Right kidney (tissue), 9 donors: ENCODE results near the gene DEAF1.
"Not testable (repeated sequence)": the region's sequence is repeated elsewhere in the genome, so short reads cannot be mapped to it uniquely, and the experiment has no call there.

Experiments
- DNase-seq: peaks from one replicate; pipeline ENCODE4 v3.0.0-alpha.2; 2016
- long read RNA-seq, 8 donors: transcript quantifications; one replicate each; lab custom pipeline, GENCODE V29; 2026

The DEAF1 gene, protein sequence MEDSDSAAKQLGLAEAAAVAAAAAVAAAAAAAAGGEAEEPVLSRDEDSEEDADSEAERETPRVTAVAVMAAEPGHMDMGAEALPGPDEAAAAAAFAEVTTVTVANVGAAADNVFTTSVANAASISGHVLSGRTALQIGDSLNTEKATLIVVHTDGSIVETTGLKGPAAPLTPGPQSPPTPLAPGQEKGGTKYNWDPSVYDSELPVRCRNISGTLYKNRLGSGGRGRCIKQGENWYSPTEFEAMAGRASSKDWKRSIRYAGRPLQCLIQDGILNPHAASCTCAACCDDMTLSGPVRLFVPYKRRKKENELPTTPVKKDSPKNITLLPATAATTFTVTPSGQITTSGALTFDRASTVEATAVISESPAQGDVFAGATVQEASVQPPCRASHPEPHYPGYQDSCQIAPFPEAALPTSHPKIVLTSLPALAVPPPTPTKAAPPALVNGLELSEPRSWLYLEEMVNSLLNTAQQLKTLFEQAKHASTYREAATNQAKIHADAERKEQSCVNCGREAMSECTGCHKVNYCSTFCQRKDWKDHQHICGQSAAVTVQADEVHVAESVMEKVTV
- long read RNA-seq, donor 1, transcript DEAF1-201 (12 exons, 2,500 nt) = major isoform, 10 of 64 reads
- long read RNA-seq, donor 1, partial matches to known transcripts = 36 of 64 reads
- long read RNA-seq, donor 1, other reads (novel, unspliced or antisense) = 18 of 64 reads
- long read RNA-seq, donor 2, transcript DEAF1-201 (12 exons, 2,500 nt) = major isoform, 8 of 15 reads
- long read RNA-seq, donor 2, partial matches to known transcripts = 7 of 15 reads
- long read RNA-seq, donor 2, other reads (novel, unspliced or antisense) = 0 of 15 reads
- long read RNA-seq, donor 3, transcript DEAF1-201 (12 exons, 2,500 nt) = major isoform, 6 of 12 reads
- long read RNA-seq, donor 3, partial matches to known transcripts = 0 of 12 reads
- long read RNA-seq, donor 3, other reads (novel, unspliced or antisense) = 6 of 12 reads
- long read RNA-seq, donor 4, partial matches to known transcripts = 90 of 179 reads
- long read RNA-seq, donor 4, other reads (novel, unspliced or antisense) = 85 of 179 reads
- long read RNA-seq, donor 5, transcript DEAF1-201 (12 exons, 2,500 nt) = major isoform, 6 of 31 reads
- long read RNA-seq, donor 5, partial matches to known transcripts = 12 of 31 reads
- long read RNA-seq, donor 5, other reads (novel, unspliced or antisense) = 13 of 31 reads
- long read RNA-seq, donor 6, transcript DEAF1-201 (12 exons, 2,500 nt) = major isoform, 6 of 23 reads
- long read RNA-seq, donor 6, partial matches to known transcripts = 0 of 23 reads
- long read RNA-seq, donor 6, other reads (novel, unspliced or antisense) = 15 of 23 reads
- long read RNA-seq, donor 7, partial matches to known transcripts = 32 of 52 reads
- long read RNA-seq, donor 7, other reads (novel, unspliced or antisense) = 16 of 52 reads
- long read RNA-seq, donor 8, transcript DEAF1-201 (12 exons, 2,500 nt) = major isoform, 5 of 4,021 reads
- long read RNA-seq, donor 8, partial matches to known transcripts = 3,831 of 4,021 reads
- long read RNA-seq, donor 8, other reads (novel, unspliced or antisense) = 185 of 4,021 reads

DNA sequence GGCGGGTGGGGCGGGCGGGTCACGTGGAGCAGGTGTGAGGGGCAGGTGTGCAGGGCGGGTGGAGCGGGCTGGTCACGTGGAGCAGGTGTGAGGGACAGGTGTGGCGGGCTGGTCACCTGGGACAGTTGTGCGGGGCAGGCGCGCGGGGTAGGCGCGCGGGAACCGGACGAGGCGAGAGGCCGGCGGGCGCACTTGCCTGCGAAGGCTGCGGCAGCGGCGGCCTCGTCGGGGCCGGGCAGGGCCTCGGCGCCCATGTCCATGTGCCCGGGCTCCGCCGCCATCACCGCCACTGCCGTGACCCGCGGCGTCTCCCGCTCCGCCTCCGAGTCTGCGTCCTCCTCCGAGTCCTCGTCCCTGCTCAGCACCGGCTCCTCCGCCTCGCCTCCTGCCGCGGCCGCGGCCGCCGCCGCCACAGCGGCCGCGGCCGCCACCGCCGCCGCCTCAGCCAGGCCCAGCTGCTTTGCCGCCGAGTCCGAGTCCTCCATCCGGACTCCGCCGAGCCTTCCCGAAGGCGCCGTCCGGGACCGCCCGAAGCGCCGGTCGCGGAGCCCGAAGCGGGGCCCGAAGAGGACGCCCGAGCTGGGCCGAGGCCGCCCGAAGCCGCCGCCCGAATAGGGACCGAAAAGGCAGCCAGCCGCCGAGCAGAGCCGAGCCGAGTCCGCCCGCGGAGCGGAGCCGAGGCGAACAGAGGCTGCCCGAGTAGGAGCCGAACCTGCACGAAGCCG lies at the start of gene DEAF1:
DEAF1 (minus strand) TSS at position 660 of the 725 bp plus-strand sequence; CDS start at position 485, 175 bp downstream.
- no peak for DNase-seq

- no peak for DNase-seq
Observed at GRCh38 chr11:742571-743201, 47.7 kb upstream of the DEAF1 start.

DNA sequence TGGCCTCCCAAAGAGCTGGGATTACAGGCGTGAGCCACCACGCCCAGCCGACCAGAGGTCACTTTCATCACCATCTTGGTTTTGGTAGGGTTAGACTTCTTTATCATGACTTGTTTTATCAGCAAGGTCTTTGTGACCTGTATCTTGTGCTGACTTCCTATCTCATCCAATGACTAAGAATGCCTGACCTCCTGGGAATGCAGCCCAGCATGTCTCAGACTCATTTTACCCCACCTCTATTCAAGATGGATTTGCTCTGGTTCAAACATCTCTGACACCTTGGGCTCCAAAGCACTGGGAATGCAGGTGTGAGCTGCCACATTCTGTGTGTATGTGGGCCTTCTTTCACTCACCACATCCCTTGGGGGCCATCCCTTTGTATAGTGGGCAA lies 47.1 kb upstream of the DEAF1 start:
- no peak for DNase-seq

DNA sequence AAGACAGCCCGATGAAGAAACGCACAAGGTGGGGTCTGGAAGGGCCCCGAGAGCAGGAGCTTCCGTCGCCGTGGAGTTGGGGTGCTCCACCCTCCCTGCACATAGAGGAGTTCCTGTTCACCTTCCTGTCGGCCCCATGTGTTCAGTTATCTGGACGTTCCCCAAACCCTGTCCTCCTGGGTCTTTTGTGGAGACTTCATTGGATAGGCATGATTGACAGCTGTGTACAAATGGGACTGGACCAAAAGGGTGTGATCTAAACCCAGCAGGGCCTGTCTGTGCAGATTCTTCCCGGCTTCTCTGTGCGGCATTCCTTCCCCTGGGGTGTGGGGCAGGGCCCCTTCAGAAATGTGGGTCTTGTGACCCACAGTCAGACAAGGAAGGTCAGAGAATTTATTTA lies 42.9 kb upstream of the DEAF1 start:
- not testable (repeated sequence) for DNase-seq

DNA sequence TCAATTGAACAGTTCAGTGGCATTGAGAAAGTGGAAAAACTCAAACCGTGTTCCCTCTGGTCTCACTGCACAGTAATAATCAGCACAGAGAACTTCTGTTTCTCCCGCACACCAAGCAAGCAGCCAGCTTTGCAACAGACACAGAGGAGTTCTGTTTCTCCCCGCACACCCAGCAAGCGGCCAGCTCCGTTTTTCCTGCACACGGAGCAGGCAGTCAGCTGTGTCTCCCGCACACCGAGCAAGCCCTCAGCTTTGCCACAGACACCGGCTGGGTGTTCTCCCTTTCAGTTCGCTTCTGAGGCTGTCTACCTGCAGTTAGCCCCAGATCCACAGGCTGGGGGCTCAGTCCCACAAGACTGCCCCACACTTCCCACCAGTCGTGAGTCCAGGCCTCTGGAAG lies 42.3 kb upstream of the DEAF1 start:
- peak; percentile 13 for DNase-seq

GRCh38 chr11:734541-734940 lies 39.5 kb upstream of the DEAF1 start:
- not testable (repeated sequence) for DNase-seq

DNA sequence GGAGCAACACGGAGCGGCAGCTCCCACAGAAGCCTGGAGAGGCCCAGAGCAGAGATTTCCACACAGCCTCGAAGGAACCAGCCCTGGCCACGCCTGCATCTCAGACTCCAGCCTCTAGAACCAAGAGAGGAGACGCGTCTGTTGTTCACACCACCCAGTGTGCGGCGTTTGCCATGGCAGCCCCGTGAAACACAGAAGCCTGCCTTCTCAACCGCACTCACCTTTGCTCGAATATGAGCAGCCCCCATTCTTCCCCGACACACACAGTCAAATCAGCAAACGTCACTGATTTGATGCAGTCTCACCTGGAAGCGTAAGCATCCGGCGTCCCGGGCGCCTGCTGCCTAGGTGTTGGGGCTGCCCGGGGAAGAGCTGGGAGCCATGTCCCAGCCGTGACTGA lies 38.0 kb upstream of the DEAF1 start:
- DNase-seq = no peak

- peak; percentile 31 for DNase-seq
Observed at GRCh38 chr11:729492-730074, 34.6 kb upstream of the DEAF1 start.

- no peak for DNase-seq
Observed at GRCh38 chr11:728901-729491, 34.0 kb upstream of the DEAF1 start.

DNA sequence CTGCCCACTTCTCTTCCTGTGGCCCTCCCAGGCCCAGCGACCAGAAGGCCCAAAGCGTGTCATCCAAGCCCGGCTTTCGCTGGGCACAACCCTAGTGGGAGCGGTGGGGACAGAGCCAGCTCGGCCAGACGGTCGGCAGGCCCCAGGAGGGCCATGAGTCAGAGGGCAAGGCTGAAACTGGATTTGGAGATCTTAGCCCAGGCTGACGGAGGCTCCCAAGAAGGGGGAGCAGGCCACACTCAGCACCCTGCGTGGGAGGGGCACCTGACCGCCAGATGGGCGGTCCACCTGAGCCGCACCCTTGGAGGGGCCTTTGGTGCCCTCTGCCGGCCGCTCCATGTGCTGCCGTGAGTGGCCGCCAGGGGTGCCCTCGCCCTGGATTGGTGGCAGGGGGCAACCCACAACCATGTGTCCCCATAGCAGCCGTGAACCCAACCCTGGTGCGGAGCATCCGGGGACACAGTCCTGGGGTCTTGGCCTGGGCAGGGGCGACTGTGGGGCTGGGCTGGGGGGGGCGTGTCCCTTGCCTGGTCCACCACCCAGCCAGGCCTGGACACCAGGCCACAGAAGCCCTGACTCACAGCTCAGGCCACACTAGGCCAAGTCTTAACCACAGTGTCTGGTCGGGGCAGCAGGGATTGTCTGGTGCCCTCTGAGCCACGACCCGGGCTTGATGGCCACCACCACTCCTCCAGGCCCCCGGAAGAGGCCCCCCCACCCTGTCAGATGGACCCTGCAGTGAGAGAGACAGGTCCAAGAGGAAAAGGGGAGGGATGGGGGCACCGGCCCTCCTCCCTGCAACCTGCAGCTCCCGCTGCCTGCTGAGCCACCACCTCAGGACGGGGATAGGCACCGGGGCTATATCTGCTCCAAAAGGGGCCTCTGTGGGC lies 33.1 kb upstream of the DEAF1 start:
- DNase-seq = peak; percentile 80

DNA sequence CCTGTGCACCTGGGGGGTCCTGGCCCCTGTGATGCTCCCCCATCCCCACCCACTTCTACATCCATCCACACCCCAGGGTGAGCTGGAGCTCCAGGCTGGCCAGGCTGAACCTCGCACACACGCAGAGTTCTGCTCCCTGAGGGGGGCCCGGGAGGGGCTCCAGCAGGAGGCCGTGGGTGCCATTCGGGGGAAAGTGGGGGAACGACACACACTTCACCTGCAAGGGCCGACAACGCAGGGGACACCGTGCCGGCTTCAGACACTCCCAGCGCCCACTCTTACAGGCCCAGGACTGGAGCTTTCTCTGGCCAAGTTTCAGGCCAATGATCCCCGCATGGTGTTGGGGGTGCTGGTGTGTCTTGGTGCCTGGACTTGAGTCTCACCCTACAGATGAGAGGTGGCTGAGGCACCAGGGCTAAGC lies 32.3 kb upstream of the DEAF1 start:
- DNase-seq = no peak

- DNase-seq = peak; percentile 70
Observed at GRCh38 chr11:726278-727220, 31.5 kb upstream of the DEAF1 start.

- DNase-seq = peak; percentile 51
Observed at GRCh38 chr11:725624-726202, 30.7 kb upstream of the DEAF1 start.

DNA sequence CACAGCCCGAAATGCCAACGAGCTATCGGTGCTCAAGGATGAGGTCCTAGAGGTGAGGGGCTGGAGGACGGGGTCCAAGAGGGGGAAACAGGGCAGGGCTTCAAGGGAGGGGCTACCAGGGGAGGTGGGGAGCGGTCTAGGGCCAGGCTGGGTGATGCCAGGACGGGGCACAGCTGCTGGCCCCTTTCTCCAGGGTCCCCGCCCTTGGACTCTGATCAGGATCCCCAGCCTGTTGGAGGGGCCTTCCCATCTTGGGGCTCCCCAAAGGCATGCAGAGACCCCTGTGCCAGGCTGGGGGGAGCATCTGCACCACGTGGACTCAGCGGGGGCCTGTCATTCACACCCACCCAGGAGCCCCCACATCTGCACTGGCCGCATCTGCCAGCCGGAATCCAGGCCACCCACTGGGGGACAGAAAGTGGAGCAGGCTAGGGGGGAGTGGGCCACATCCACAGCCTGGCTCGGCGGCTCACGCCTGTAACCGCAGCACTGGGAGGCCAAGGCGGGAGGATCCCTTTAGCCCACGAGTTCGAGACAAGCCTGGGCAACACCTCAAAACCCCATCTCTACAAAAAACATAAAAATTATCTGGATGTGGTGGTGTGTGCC lies 29.9 kb upstream of the DEAF1 start:
- DNase-seq = no peak

- peak; percentile 17 for DNase-seq
Observed at GRCh38 chr11:724049-724777, 29.2 kb upstream of the DEAF1 start.
